GM12878 (cell line): Measurements from ENCODE around the gene MARCHF6.

Experiments
- CTCF ChIP-seq, 3 experiments: IDR thresholded peaks in 2 of 3; conservative IDR thresholded peaks in 1 of 3; 2 replicates each; pipeline ENCODE4 v1.5.1; 2011; ENCODE audit warnings: low read depth in 3 of 3, low read length in 3 of 3, mild to moderate bottlenecking in 3 of 3, control low read depth in 2 of 3, moderate library complexity in 2 of 3, inconsistent platforms in 1 of 3, mixed read lengths in 1 of 3; ENCODE audit not compliant: control insufficient read depth in 2 of 3, insufficient read depth in 1 of 3; ENCODE audit errors: extremely low read depth in 1 of 3
- GABPA ChIP-seq: IDR thresholded peaks from 2 replicates; pipeline ENCODE4 v1.6.1; 2014; ENCODE audit warnings: antibody characterized with exemption, low read depth, mild to moderate bottlenecking, inconsistent platforms
- GATAD2B ChIP-seq: fragments of 450-650 bp; conservative IDR thresholded peaks from 2 replicates; pipeline ENCODE4 v1.6.1; 2017; ENCODE audit warnings: low read depth, mild to moderate bottlenecking, moderate library complexity
- PKNOX1 ChIP-seq: fragments of 450-650 bp; IDR thresholded peaks from 2 replicates; pipeline ENCODE4 v1.6.1; 2016; ENCODE audit warnings: mild to moderate bottlenecking
- POLR2AphosphoS5 ChIP-seq: IDR thresholded peaks from 2 replicates; pipeline ENCODE4 v1.6.1; 2011; ENCODE audit warnings: mild to moderate bottlenecking, low read length, inconsistent platforms

DNA sequence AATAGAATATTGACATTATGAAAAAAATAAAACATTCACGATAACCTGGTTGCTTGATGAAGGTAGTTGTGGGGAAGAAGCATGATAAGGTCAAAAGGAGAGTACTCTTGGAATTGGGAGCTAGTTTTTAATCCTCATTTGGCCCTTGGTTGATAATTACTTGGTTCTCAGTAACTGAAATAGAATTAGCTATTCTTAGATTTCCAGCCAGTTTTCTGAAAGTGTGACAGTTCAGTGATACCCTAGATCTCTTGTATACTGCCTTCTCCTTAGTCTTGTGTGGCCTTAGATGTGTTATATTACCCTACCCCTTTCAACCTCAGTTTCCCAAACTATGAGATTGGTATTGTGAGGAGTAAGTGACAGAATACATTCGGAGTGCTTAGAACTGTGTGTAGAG, 17.4 kb downstream of the MARCHF6 start:
- no peak for TF ChIP-seq CTCF (IDR thresholded peaks at IDR 0.05 in 2 of 3, conservative IDR thresholded peaks at IDR 0.05 in 1 of 3; ENCODE audit: control insufficient read depth in 2 of 3, extremely low read depth in 1 of 3, insufficient read depth in 1 of 3, low read depth in 3 of 3, low read length in 3 of 3)
- no peak for TF ChIP-seq GABPA
- no peak for TF ChIP-seq GATAD2B
- TF ChIP-seq PKNOX1 = no peak
- no peak for TF ChIP-seq POLR2AphosphoS5
